GM18868 (cell line): ENCODE data around the gene GTF3C2.

Experiments used
- ATAC-seq: cut with Tn5 transposase; IDR thresholded peaks from one replicate; pipeline ENCODE4 v1.9.1; 2021; ENCODE audit warnings: mild to moderate bottlenecking, moderate library complexity; ENCODE audit not compliant: unreplicated experiment

The GTF3C2 gene, protein sequence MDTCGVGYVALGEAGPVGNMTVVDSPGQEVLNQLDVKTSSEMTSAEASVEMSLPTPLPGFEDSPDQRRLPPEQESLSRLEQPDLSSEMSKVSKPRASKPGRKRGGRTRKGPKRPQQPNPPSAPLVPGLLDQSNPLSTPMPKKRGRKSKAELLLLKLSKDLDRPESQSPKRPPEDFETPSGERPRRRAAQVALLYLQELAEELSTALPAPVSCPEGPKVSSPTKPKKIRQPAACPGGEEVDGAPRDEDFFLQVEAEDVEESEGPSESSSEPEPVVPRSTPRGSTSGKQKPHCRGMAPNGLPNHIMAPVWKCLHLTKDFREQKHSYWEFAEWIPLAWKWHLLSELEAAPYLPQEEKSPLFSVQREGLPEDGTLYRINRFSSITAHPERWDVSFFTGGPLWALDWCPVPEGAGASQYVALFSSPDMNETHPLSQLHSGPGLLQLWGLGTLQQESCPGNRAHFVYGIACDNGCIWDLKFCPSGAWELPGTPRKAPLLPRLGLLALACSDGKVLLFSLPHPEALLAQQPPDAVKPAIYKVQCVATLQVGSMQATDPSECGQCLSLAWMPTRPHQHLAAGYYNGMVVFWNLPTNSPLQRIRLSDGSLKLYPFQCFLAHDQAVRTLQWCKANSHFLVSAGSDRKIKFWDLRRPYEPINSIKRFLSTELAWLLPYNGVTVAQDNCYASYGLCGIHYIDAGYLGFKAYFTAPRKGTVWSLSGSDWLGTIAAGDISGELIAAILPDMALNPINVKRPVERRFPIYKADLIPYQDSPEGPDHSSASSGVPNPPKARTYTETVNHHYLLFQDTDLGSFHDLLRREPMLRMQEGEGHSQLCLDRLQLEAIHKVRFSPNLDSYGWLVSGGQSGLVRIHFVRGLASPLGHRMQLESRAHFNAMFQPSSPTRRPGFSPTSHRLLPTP

DNA sequence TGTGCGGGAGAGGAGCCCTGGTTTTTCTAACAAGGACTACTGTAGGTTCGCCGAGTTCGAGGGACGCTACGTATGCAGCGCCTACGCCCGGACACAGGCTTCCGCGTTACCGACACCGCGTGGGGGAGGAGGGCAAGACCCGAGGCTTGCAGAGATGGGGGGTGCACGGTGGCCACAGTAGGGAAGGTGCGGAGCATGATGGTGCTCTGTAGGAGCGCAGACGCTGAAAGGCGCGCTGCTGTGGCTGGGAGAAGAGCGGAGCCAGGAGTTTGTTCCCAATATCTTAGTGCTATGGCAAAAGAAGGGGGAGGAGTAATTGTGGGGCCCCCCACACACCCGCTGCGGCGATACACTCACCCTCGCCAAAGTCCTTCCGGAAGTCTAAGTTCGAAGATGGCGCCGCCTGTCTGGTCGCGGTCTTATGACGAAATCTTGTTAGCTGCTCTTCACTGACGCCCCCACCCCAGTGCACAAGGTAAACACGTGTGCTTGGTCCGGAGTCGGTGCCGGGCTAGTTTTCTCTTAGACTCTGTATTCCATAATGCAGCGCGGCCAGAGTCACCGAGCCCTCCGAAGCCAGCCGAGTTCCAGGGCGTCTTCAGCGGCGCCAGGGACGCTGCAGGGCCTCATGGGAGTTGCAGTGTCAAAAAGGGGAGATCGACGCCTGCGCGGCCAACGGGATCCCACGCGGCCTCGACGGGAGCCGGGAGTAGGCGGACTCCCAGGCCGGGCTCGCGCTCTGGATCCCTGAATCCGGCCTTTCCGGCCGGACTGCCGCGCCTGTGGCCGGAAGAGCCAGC is at the start of gene GTF3C2:
Gene GTF3C2, minus strand, starts transcription at position 383 of the 800 bp plus-strand sequence. CDS start 13,210 bp downstream, outside the sequence.
- peak; percentile 89 for ATAC-seq

DNA sequence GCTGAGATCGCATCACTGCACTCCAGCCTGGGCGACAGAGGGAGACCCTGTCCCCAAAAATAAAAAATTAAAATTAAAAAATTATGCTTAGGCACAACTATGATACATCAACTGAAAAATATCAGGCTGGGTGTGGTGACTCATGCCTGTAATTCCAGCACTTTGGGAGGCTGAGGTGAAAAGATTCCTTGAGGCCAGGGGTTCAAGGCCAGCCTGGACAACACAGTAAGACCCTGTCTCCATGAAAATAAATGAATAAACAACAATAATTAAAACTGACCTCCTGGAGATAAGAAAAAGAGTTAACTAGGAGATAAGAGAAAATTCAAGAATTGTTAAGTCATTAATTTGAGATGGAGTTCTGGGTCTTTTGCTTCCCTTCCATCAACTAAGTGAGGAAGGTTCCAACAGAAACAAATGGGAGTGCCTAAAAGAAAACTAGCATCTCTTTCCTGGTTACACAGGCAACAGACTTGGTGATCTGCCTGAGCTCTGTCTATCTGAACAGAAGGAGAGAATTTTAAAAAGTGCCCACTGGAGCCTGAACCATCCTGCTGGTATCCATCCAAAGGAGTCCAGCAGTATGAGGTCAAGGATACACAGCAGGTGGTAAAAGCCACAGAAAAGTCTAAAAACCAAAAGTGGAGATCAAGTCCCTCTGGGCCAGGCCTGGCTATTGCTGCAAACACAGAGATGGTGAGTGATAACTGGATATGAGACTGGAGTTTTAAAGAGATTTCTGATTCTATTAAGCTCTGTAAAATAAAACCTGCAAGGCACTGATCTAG is 44.0 kb upstream of the GTF3C2 start:
- no peak for ATAC-seq

DNA sequence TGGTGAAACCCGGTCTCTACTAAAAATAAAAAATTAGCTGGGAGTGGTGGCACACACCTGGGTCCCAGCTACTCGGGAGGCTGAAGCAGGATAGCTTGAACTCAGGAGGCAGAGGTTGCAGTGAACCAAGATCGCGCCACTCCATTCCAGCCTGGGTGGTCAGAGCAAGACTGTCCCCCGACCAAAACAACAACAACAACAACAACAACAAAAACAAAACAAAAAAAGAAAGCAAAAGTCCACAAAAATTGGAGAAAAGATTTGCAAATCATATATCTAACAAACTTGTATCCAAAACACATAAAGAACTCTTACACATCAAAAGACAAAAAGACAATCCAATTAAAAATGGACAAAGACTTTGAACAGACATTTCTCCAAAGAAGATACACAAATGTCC is 42.4 kb upstream of the GTF3C2 start:
- no peak for ATAC-seq

DNA sequence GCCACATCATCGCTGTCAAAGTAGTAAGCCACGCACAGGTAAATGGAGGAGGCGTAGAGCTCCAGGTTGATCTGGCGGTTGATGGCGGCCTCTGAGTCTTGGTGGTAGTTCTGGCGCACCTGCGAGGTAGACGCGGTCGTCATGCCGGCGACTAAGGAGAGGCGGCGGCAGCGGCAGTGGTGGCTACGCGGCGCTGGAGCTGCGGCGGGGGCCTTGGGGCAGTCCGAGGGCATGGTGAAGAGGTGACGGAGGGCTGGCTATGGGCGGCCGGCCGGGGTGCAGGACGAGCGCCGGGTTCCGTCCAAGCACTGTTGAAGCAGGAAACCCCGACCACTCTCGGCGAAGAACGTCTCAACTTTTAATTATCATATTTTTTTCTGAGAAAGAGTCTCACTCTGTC is 36.7 kb upstream of the GTF3C2 start:
- ATAC-seq, result no peak

DNA sequence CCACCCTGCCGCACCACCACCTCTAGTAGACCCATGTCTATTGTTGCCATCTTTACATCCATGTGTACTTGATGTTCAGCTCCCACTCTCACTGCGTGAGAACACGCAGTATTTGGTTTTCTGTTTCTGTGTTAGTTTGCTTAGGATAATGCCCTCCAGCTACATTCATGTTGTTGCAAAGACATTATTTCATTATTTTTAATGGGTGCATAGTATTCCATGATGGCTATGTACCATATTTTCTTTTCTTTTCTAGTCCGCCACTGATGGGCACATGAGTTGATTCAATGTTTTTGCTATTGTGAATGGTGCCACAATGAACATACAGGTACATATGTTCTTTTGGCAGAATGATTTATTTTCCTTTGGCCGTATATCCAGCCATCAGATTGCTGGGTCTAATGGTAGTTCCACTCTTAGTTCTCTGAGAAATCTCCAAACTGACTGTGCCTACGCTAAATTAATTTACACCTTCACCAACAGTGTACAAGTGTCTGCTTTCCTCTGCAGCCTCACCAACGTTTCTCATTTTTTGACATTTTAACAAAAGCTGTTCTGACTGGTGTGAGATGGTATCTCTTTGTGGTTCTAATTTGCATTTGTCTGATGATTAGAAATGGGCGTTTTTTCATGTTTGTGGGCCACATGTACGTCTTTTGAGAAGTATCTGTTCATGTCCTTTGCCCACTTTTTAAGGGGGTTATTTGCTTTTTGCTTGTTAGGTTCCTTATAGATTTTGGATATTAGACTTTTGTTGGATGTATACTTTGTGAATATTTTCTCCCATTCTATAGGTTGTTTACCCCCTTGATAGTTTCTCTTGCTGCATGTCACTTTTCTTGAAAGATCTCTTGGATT is 34.5 kb upstream of the GTF3C2 start:
- ATAC-seq, result no peak

DNA sequence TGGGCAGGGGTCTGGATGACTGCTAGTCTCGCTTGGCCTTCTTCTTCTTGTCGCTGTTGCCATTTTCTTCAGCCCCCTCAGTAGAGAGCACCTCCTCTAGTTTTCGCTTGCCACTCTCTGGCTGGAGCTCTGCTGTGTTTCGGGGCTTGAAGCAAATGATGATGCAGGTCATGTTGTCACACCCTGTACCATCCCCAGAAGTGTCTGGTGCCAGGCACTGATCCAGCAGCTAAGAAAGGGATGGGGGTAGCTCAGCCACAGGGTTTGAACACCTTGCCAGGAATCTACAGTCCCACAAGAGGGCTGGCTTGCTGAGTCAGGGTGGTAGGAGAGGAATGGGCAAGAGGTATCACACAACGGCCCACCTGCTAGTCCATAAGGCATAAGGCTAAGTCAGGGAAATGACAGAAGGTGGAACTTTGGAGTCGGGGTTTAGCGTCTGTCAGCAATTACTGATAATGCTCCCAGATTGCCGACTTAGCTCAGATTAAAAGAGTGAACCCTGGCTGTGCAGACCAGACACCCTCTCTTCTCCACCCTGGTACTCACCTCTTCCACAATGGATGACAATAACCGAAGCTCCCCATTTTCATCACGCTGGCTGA is 25.1 kb upstream of the GTF3C2 start:
- ATAC-seq, result no peak

DNA sequence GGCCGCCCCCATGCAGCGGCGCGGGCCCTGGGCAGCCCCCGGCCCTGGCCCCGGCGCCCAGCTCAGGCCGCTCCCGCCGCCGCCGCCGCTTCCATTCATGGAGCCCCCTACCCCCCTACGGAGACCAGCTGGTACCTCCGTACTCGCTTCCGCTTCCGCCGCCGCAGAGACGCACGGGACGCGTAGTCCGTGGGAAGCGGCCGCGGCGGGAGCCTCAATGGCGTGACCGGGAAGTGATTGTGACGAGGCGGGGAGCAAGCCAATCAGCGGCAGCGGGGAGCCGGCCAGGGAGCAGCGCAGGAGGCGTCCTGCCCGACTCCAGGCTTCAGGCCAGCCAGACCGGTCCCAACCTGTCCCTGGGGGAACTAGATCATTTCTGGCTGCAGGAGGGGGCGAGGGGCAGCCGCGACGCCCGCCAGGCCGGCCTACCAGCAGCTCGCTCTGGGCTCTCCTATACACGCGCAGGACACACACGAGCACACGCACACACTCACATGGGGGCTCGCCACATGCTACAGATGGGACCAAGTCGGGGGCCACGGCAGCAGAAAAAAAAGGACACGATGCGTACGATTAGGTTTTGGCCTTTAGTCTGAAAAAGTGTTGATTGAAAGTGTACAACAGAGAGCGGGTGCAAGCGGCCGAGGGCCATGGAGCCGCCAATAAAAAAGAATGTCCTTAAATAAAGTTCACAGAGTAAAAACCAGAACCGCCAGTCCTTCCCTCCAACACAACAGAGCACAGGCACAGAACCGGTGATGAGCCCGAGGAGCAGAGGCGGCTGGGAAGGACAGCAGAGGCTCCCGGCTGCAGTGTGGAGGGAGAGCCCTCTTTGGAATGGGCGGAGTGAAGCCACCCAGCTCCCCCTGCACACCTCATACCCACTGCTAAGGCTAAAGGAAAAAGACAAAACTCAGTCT is 24.3 kb upstream of the GTF3C2 start, which contains the start of gene ZNF513:
Gene ZNF513, minus strand, starts transcription at position 109 of the 920 bp plus-strand sequence. CDS start 208 bp downstream, outside the sequence.
- peak; percentile 84 for ATAC-seq

DNA sequence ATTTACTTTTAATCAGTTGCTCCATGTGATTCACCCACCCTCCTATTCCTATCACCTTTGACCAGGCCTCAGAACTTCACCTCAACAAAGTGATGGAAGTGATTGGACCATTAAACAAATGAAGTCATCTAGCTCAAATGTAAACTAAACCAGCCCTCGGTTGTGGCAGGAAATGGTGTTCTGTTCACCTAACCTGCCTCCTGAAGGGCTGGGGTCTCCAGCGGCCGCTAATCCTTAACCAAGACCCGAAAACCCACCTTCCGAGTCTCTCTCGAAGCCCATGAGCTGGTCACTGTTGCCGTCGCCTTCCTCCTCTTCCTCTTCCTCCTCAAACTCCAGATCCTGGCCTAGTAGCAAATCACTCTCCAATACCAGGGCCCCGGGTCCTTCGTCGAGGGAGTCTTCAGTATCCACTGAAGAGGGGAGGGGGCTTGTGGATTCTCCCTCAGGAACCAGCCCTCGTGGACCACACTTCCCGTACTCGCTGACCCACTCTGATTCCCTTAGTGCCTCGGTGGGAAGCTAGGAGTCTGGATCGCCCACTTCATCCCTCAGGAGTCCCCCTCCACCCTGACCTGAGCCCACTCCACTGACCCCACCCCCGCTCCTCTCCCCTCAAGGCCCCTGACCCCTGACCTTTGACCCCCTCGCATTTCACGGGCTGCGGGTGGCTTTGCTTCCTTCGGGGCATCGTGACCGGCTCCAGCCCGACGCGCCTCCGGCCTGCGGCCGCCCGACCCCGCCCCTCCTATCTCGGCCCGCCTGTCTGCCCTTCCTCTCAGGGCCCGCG is 23.5 kb upstream of the GTF3C2 start:
- ATAC-seq, result no peak

DNA sequence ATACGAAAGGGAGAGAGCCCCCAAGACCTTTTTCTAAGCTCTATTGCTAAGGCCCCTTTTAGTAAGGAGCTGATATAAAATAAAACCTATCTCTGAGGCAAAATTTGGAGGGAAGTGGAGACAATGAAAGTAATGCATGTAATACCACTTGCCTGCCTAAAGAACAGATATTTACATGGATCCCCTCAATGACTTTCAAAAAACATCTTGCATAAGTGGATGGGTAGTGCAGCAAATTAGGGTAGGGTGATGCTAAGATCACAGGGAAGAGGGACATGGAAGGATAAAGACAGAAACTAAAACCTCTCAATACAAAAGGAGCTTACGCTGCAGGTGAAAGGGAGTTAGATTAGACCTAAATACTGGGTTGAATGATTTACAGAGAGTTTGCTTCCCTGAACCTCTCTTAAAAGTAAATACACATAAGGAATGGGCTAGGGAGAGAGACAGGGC is 22.8 kb upstream of the GTF3C2 start:
- no peak for ATAC-seq

DNA sequence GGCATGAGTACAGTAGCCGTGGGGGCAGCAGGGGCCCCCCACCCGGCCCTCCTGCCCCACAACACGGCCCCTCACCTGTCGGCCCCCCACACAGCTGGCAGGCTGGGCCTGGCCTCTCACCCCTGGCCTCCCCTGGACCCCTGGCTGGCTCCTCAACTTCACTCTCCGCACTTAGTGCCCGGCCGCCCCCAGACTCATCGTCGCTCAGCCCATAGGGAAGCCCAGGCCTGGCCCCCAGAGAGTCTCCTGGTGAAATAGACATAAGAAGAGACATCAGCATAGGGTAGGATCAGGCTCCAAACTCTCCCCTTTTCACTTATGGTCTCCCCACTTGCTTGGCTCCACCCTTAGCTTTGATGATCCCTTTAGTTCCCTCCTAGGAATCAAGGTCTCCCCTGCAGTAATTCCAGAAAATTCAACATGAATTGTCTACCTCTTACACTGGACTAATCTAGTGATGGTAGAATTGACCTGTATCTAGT is 22.3 kb upstream of the GTF3C2 start:
- no peak for ATAC-seq

DNA sequence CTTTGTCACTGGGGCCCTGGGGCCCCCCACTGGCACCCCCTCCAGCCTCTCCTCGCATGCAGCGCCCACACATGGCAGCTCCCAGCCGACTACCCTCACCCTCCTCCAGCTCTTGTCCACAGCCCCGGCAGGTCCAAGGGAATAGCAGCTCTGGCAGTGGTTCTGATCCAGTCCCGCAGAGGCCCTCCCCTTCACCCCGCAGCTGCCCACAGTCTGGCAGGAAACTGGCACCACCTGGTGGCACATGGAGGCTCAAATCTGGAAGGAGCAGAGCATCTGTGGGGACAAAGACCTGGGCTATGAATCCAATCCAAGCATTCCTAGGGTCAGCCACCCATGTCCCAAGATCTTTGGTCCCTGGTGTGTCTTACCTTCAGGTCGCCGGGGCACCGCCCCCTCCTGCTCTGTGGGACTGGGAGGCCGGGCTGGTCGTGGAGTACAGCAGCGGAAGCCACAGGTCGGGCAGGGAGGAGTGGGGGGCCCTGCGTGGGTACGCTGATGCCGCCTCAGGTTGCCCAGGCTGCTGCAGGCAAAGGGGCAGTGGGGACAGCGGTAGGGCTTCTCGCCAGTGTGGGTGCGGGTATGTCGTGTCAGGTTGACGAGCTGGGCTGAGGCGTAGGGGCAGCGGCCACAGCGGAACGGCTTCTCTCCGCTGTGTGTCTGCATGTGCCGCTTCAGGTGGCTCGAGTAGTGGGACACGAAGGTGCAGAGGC is 21.7 kb upstream of the GTF3C2 start:
- no peak for ATAC-seq

DNA sequence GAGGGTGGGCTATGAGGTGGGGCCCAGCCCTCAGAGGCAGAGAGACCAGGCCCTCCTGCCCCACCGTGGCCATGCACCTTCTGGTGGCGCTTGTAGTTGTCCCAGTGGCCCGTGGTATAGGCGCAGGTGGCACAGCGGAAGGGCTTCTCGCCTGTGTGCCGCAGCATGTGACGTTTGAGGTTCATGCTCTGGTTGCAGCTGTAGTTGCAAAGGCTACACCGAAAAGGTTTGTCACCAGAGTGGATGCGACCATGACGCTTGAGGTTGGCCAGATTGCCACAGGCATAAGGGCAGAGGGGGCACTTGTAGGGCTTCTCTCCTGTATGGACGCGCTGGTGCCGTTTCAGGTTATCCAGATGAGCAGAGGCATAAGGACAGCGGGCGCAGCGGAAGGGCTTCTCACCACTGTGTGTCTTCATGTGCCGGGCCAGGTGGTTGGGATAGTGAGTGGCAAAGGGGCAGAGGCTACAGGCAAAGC is 21.1 kb upstream of the GTF3C2 start:
- ATAC-seq, result no peak

DNA sequence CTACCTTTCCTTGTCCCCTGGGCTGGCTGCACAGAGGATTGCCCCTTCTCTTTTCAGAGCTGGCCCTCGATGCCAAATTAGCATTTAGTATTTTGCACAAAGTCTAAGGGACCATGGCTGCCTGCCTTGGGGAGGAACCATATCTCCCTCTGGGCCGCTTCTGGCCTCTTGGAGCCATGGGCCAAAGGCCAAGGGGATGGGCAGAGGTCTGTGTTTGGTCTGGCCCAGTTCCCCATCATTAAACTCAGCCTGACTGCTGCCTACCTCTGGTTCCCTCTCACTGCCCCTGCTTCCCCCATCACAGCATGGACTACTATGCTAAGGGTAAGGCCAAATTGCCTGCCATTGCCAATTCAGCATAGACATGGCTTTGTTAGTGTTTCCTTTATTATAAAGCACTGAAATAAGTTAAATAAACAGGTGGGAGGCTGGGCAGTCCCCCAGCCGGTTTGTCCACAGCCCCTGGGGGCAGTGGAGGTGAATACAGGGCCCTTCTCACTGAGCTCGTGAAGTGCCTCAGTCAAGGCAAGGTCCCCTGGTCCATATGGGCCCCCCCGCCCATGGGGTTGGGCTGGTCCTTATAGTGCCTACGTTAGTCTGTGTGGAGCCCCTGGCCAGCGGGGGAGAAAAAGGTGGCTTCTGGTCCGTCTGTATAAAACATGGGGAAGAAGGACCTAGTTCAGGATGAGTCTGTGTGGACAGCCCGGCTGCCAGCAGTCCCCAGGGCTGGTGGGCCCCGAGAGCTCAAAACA is 20.5 kb upstream of the GTF3C2 start:
- no peak for ATAC-seq

DNA sequence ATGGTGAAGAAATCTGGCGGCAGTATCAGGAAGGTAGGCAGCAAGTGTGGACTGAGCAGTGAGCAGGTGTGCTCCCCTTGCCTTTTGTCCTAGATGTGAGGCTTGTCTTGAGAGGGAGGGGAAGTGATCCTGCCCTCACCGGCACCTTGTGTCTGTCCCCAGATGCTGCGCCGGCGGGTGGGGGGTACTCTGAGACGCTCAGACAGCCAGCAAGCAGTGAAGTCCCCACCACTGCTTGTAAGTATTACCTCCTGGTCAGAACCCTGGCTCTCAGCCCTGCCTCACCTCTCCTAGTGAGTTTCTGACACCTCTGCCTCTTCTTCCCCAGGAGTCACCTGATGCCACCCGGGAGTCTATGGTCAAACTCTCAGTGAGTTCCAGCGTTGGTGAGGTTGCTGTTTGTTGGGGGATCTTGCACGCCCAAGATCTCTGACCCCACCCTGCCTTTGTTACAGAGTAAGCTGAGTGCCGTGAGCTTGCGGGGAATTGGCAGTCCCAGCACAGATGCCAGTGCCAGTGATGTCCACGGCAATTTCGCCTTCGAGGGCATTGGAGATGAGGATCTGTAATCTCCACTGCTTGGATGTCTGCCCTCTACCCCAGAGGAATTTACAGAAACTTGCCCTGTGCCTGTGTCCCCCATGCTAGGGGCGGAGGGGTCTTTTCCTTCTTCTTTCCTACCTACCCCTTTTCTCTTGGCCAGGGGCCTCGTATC is 19.7 kb upstream of the GTF3C2 start:
- no peak for ATAC-seq
